SH-SY5Y (cell line): Measurements from ENCODE around the gene SMOC1.

Experiments
- GATA2 ChIP-seq: IDR thresholded peaks from 2 replicates; pipeline ENCODE4 v1.6.1; 2011; ENCODE audit warnings: mild to moderate bottlenecking, low read depth, low read length
- GATA3 ChIP-seq: IDR thresholded peaks from 2 replicates; pipeline ENCODE4 v1.6.1; 2011; ENCODE audit warnings: low read depth, mild to moderate bottlenecking, low read length, moderate library complexity

DNA sequence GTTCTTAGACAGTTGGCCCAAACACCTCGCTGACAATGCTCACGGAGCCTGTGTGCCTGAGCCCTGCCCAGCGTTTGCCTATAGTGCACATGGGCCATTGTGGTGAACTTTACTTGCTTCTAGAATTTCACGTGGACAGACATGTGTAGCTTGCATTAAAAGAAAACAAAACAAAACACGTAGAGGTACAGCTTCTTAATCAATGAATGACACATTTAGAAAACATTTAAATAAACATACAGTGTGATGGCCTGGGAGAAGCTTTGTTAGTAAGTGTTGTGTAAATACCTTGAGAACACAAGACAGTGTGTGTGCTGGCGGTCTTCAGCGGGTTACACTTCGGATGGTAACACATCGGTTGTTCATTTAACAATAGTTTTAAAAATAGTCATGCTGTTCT lies 38.1 kb downstream of the SMOC1 start:
- TF ChIP-seq GATA2 (no peak), GATA3 (no peak)
